GM12878 (cell line): ENCODE results near the gene SEMA3A. TPM values are rescaled to one million over a fixed set of nuclear protein-coding genes. Genes with fewer than 3 reads are reported as not detected.

Source experiments
- ATAC-seq: fragments of 200-7000 bp; cut with Tn5 transposase; 3 replicates; pipeline ENCODE4 v1.9.1; 2020; ENCODE audit warnings: mild to moderate bottlenecking, moderate library complexity
- BruUV-seq: library from RNA; stranded (reverse); fragments of 400-500 nt; replicated peaks from 2 replicates; lab custom pipeline; 2021; lab: Mats Ljungman, UMichigan
- CTCF ChIA-PET: fragments of 300-600 bp; sonication (Branson Sonifier 250); formaldehyde crosslinking; extraction: SDS; loops from one replicate; lab custom pipeline; 2021; ENCODE audit warnings: inconsistent platforms; lab: Yijun Ruan, JAX
- POLR2A ChIA-PET: fragments of 350-600 bp; formaldehyde crosslinking; extraction: SDS; loops from one replicate; lab custom pipeline; 2021; ENCODE audit warnings: inconsistent platforms; lab: Charles Lee
- RAD21 ChIA-PET: fragments of 300-600 bp; sonication (Branson Sonifier 250); formaldehyde crosslinking; loops from one replicate; lab custom pipeline; 2023; ENCODE audit warnings: antibody characterized with exemption; ENCODE audit not compliant: unreplicated experiment; lab: Charles Lee
- SMC1A ChIA-PET: fragments of 300-600 bp; sonication (Branson Sonifier 250); formaldehyde crosslinking; loops from one replicate; lab custom pipeline; 2023; ENCODE audit not compliant: unreplicated experiment, uncharacterized antibody; lab: Charles Lee
- DNase-seq: peaks from one replicate; pipeline ENCODE4 v3.0.0-alpha.2; 2011; ENCODE audit warnings: low read depth, low spot score
- FAIRE-seq: peaks from 3 replicates; lab custom pipeline; 2011; peaks lifted over from hg19 to GRCh38; lab: Jason Lieb, UNC
- H2AFZ ChIP-seq: 2 replicates; pipeline ENCODE4 v1.6.0; 2011; ENCODE audit warnings: low read depth, low read length, control low read depth; ENCODE audit not compliant: control insufficient read depth
- H3K27ac ChIP-seq: 2 replicates; pipeline ENCODE4 v1.5.1; 2011; ENCODE audit warnings: control low read depth; ENCODE audit not compliant: control insufficient read depth, insufficient read depth
- H3K27me3 ChIP-seq, 2 experiments: replicated peaks in 1 of 2; 2 replicates each; pipeline versions ENCODE4 v1.6.0 to v1.6.1; 2011; ENCODE audit warnings: low read length in 1 of 2; ENCODE audit not compliant: control insufficient read depth in 2 of 2, insufficient read depth in 2 of 2
- H3K36me3 ChIP-seq, 2 experiments: 2 replicates each; pipeline ENCODE4 v1.5.1; 2011; ENCODE audit warnings: low read length in 1 of 2; ENCODE audit not compliant: control insufficient read depth in 2 of 2, insufficient read depth in 2 of 2
- H3K4me1 ChIP-seq: 2 replicates; pipeline ENCODE4 v1.6.1; 2011; ENCODE audit warnings: mild to moderate bottlenecking, low read length, moderate library complexity, mixed read lengths; ENCODE audit not compliant: control insufficient read depth, insufficient read depth
- H3K4me2 ChIP-seq: 2 replicates; pipeline ENCODE4 v1.6.0; 2011; ENCODE audit warnings: control low read depth; ENCODE audit not compliant: control insufficient read depth, insufficient read depth
- H3K4me3 ChIP-seq: fragments of 200-600 bp; sonication (generic); 2 replicates; pipeline ENCODE4 v1.5.1; 2016
- H3K79me2 ChIP-seq: 2 replicates; pipeline ENCODE4 v1.6.0; 2011; ENCODE audit warnings: low read length; ENCODE audit not compliant: control insufficient read depth, insufficient read depth
- H3K9ac ChIP-seq: 2 replicates; pipeline ENCODE4 v1.8.0; 2011; ENCODE audit warnings: low read length, control low read depth, mixed read lengths; ENCODE audit not compliant: control insufficient read depth, insufficient read depth
- H3K9me3 ChIP-seq: replicated peaks from 3 replicates; pipeline ENCODE4 v1.5.1; 2011; ENCODE audit warnings: mild to moderate bottlenecking, low read length; ENCODE audit not compliant: control insufficient read depth, insufficient read depth
- H4K20me1 ChIP-seq: 2 replicates; pipeline ENCODE4 v1.6.0; 2011; ENCODE audit not compliant: control insufficient read depth, insufficient read depth
- CREM ChIP-seq: IDR thresholded peaks from 2 replicates; pipeline ENCODE4 v1.6.1; 2014; ENCODE audit warnings: antibody characterized with exemption, low read depth
- USF1 ChIP-seq: IDR thresholded peaks from 2 replicates; pipeline ENCODE4 v1.6.1; 2011; ENCODE audit warnings: borderline replicate concordance, low read depth, mild to moderate bottlenecking, moderate library complexity, mixed read lengths, low read length; ENCODE audit not compliant: insufficient read depth; ENCODE audit errors: extremely low read length
- USF2 ChIP-seq: IDR thresholded peaks from 2 replicates; pipeline ENCODE4 v1.6.1; 2011; ENCODE audit warnings: low read depth, low read length, improper control_type of control experiment, borderline replicate concordance
- WGBS: methylation state at CpG from one replicate; pipeline ENCODE4 v1.1.6; 2016; ENCODE audit warnings: low lambda C conversion rate; ENCODE audit not compliant: insufficient replicate concordance, insufficient coverage; ENCODE audit errors: missing lambda C conversion rate; 5-methylcytosine and 5-hydroxymethylcytosine counted together
- in situ Hi-C: fragments of 300-500 bp; cut with MboI; formaldehyde crosslinking; loops from 9 replicates; pipeline ENCODE4 v1.14.3; 2018; ENCODE audit warnings: mixed read lengths
- intact Hi-C: fragments of 100-400 bp; cut with micrococcal nuclease; formaldehyde crosslinking; loops from one replicate; pipeline ENCODE4 v1.14.2; 2022; ENCODE audit not compliant: unreplicated experiment
- polyA plus RNA-seq, 11 experiments: library from polyadenylated mRNA; depleted of rRNA in 4 of 11; unstranded in 6 of 11; stranded (reverse) in 5 of 11; fragments of >200 nt; fragmentation: Nextera tagmentation in 4 of 11; fragmentation: Illumina TruSeq in 1 of 11; extraction: Ambion mirVana in 4 of 11; extraction: Trizol in 1 of 11; gene quantifications; 1 replicate in 1 of 11; 2 replicates in 10 of 11; pipeline versions ENCODE4 v1.2.1 to v1.2.3, GENCODE V29; 2011 to 2016; ENCODE audit warnings: inconsistent platforms in 2 of 11, missing spikeins in 2 of 11, low read depth in 1 of 11
- total RNA-seq, 4 experiments: library from RNA; depleted of rRNA in 3 of 4; stranded (reverse); fragments of >200 nt in 3 of 4; fragmentation: Illumina TruSeq in 1 of 4; extraction: Trizol in 1 of 4; gene quantifications; 2 replicates each; pipeline versions ENCODE4 v1.2.1 to v1.2.3, GENCODE V29; 2013 to 2021

The SEMA3A gene
- total and polyA plus RNA-seq, 10 of the 15 experiments (the other 5 are each of a cell fraction or from before 2014, with no cell fraction given): 0.01 to 3.3 (median 0.24) TPM

- TF ChIP-seq USF1: no peak
- no peak for ATAC-seq
- H3K36me3 ChIP-seq: no peaks in the 10 kb centered on the region
- RAD21 ChIA-PET: no interaction called here
- no peak for DNase-seq
- POLR2A ChIA-PET: no interaction called here
- no peak overlapping the region for H3K9ac ChIP-seq
- no peak overlapping the region for H3K4me2 ChIP-seq
- no peaks in the 10 kb centered on the region for H3K9me3 ChIP-seq
- H3K4me3 ChIP-seq: no peak overlapping the region
- CTCF ChIA-PET: no interaction called here
- no TSS peak for BruUV-seq
- in situ Hi-C loops (no loop called here), intact Hi-C loops (no loop called here)
- H2AFZ ChIP-seq: no peak overlapping the region
- no peak for FAIRE-seq
- no peaks in the 10 kb centered on the region for H3K79me2 ChIP-seq
- no peaks in the 10 kb centered on the region for H3K4me1 ChIP-seq
- no peaks in the 10 kb centered on the region for H3K27me3 ChIP-seq
- SMC1A ChIA-PET: no interaction called here
- WGBS: 51% methylated on average over 3 of the region's 3 CpGs
- H3K27ac ChIP-seq: no peak overlapping the region
- H4K20me1 ChIP-seq: no peaks in the 10 kb centered on the region
Observed at GRCh38 chr7:84027678-84028077, 166.9 kb downstream of the SEMA3A start.

GRCh38 chr7:84025332-84025927 lies 169.2 kb downstream of the SEMA3A start:
- Histone ChIP-seq H3K4me3 (no peak overlapping the region), H3K36me3 (no peaks in the 10 kb centered on the region), H3K4me1 (no peaks in the 10 kb centered on the region), H3K4me2 (no peak overlapping the region), H4K20me1 (no peaks in the 10 kb centered on the region), H2AFZ (no peak overlapping the region), H3K27me3 (no peaks in the 10 kb centered on the region), H3K9me3 (no peaks in the 10 kb centered on the region), H3K27ac (no peak overlapping the region), H3K79me2 (no peaks in the 10 kb centered on the region)
- ChIA-PET CTCF (no interaction called here), SMC1A (no interaction called here), POLR2A (no interaction called here), RAD21 (no interaction called here)
- WGBS: 12% methylated on average over 3 of the region's 3 CpGs
- FAIRE-seq (no peak), ATAC-seq (peak; percentile 37; the same call in 2 of the 3 replicates), DNase-seq (no peak)
- in situ Hi-C loops (no loop called here), intact Hi-C loops (no loop called here)
- TF ChIP-seq USF2: no peak
- TF ChIP-seq CREM: no peak
- TF ChIP-seq, all 136 proteins: peak for 0
- H3K9ac ChIP-seq: no peak overlapping the region
- BruUV-seq: no TSS peak
